GM12873 (cell line): ENCODE data around the gene GIMAP5.

Experiments
- TF ChIP-seq, protein P1 (sequence below): IDR thresholded peaks from 2 replicates; pipeline ENCODE4 v1.5.1; 2012; ENCODE audit warnings: low read depth, mild to moderate bottlenecking, moderate library complexity, low read length, control low read depth; ENCODE audit not compliant: insufficient read depth; ENCODE audit errors: missing control alignments

Gene GIMAP5

DNA sequence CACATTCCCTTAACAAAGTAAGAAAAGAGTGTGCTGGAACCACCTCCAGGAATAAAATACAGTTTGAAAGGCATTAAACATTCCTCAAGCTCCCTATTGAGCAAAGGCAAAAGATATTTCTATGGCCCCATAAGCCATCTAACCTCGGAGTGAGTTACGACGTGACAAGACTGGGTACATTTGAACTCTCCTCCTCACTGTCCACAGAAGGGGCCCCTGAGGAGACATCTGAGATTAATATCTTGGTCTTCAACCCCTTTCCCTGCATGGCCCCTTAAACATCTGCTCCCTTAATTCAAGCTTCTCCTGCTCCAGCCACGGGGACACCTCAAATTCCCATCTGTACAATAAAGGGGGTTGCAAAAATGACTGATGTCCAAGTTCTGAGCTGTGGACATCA, 20.3 kb upstream of the GIMAP5 start:
- TF ChIP-seq, protein P1, sequence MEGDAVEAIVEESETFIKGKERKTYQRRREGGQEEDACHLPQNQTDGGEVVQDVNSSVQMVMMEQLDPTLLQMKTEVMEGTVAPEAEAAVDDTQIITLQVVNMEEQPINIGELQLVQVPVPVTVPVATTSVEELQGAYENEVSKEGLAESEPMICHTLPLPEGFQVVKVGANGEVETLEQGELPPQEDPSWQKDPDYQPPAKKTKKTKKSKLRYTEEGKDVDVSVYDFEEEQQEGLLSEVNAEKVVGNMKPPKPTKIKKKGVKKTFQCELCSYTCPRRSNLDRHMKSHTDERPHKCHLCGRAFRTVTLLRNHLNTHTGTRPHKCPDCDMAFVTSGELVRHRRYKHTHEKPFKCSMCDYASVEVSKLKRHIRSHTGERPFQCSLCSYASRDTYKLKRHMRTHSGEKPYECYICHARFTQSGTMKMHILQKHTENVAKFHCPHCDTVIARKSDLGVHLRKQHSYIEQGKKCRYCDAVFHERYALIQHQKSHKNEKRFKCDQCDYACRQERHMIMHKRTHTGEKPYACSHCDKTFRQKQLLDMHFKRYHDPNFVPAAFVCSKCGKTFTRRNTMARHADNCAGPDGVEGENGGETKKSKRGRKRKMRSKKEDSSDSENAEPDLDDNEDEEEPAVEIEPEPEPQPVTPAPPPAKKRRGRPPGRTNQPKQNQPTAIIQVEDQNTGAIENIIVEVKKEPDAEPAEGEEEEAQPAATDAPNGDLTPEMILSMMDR = no peak

DNA sequence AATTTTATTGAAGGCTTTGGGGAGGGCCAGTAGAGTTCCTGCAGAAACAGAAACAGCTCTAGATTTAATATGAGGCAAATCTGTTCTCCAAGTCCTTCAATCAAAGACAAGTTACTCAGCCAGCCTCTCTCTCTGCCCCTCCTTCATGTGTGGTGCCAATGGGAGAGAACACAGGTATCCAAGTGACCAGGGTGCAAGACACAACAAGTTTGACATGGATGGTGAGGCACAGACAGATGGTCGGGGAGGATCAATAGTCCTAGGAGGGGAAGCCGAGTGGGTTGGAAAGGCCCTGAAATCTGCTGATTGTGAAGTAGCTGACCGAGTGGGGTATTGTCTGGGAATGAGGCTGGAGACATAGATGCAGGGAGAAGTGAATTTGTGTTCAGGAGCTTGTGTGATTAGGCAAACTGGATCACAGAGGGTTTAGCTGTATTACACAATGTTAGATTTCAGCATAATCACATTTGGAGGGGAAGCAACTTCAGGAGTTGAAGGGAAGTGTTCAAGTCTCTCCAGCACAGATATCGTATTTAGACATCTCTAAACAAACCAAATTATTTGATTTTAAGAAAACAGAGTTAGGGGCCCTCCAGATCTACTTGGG, 19.3 kb upstream of the GIMAP5 start:
- TF ChIP-seq, protein P1 = no peak

DNA sequence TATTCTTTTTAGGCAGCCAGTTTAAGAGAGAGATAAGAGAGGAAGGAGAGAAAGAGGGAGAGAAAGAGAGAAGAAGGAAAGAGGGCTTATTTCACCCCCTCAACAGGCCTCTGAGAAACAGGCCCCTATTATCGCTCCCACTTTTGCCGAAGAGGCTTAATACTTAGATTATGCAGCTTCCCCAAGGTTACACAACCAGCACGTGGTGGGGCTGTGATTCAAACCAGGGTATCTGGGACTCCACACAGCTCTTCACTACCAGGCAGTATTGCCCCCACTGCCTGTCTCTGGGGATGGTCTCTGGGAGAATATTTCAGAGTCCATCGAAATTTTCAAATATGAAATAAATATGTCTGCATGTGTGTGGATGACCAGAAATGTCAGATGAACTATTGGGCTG, 17.8 kb upstream of the GIMAP5 start:
- TF ChIP-seq, protein P1 = no peak

DNA sequence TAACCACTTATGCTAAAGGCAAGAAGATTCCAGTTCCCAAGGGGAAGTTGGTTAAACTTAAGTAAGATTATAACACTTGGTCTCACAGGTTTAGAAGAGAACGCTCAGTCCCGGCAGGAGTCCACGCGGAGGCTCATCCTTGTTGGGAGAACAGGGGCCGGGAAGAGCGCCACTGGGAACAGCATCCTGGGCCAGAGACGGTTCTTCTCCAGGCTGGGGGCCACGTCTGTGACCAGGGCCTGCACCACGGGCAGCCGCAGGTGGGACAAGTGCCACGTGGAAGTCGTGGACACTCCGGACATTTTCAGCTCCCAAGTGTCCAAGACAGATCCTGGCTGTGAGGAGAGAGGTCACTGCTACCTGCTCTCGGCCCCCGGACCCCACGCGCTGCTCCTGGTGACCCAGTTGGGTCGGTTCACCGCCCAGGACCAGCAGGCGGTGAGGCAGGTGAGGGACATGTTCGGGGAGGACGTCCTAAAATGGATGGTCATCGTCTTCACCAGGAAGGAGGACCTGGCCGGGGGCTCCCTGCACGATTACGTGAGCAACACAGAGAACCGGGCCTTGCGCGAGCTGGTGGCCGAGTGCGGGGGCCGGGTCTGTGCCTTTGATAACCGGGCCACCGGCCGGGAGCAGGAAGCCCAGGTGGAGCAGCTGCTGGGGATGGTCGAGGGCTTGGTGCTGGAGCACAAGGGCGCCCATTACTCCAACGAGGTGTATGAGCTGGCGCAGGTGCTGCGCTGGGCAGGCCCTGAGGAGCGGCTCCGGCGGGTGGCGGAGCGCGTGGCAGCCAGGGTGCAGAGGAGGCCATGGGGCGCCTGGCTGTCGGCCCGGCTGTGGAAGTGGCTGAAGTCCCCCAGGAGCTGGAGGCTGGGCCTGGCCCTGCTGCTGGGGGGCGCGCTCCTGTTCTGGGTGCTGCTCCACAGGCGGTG, 17.0 kb upstream of the GIMAP5 start:
- TF ChIP-seq, protein P1 = no peak

DNA sequence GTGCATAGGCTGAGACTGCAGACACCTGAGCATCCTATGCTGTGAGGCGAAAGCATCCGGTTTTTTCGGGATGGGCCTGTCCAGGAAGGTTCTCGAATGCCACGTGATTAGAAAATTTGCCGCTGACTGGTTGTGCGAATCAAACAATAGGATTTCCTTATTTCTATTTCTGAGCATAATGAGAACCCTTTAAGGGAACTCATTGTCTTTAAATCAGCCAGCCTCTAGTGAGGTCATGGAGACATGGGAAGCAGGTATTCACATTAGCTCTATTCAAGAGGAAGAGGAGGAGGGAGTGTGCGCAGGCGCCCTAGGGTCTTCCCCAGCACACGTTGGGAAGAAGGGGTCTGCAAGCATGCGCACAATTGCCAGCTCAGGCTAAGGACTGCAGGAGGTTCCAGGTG, 15.2 kb upstream of the GIMAP5 start:
- TF ChIP-seq, protein P1 = no peak

DNA sequence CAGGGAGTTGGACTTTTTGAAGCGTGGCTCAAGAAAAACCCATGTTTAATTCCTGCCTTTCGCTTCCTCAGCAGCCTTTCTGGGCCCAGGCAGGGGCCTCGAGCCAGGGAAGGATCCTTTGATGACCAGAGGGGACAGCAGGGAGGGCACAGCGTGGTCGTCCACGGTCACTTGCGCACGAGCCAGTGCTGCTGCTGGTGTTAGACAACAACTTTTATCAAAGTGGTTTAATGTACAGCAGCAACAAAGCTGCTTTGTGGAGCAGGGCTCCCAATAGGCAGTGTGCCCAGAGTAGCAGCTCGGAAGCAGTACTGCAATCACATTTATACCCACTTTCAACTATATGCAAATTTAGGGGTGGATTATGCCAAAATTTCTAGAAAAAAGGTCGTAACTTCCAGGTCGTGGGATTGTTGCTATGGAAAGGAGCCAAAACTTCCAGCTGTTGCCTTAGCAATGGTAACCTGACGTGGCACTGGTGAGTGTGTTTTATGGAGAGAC, 14.7 kb upstream of the GIMAP5 start:
- TF ChIP-seq, protein P1 = no peak

DNA sequence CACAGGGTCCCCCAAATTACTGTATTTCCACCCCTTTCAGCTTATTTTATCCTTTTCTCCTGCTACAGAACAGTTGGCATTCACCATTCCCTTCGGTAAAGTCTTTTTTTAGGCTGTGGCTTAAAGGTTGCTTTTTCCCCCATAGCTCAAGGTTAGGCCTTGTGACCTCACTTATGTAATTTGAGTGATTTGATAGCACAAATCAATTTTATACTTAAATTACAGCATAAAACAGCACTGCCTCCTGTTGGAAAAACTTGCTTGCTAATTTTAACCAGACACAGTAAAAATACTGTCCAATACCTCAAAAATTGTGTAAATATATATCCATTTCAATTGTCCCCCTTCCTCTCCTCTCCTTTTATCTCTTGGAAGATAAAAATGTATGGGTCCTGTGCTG, 13.8 kb upstream of the GIMAP5 start:
- TF ChIP-seq, protein P1 = no peak
